ENCODE data around the gene GMPR.

DNA sequence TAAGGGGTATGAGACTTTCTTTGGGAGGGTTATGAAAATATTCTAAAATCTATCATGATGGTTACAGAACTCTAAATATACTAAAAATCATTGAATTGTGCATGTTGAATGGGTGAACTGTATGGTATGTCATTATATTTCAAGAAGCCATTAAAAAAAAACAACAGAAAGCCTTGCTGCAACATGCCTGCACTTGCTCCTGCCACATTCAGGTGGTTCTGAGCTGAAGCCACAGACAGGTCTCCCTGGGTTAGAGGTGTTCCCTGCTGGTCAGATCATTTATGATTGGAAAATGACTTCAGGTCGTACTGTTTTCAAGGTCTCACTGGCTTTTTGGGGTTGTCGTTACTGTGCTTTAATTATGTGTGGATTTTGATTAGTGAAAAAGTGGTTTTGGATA is 13.3 kb downstream of the GMPR start:
- TF ChIP-seq SIX5 (IDR thresholded peaks at IDR 0.05; ENCODE audit: low read depth, low read length, severe bottlenecking), result no peak
- no peak for TF ChIP-seq CTCF (IDR thresholded peaks at IDR 0.05 in 2 of 3, conservative IDR thresholded peaks at IDR 0.05 in 1 of 3; ENCODE audit: control insufficient read depth in 2 of 3, extremely low read depth in 1 of 3, insufficient read depth in 1 of 3, low read depth in 3 of 3, low read length in 3 of 3)
- no peak for TF ChIP-seq ZBTB40 (IDR thresholded peaks at IDR 0.05; ENCODE audit: borderline replicate concordance)
